MG63 (cell line): Measurements from ENCODE around the gene TSC22D2. TPM values are rescaled to one million over a fixed set of nuclear protein-coding genes. Genes with fewer than 3 reads are reported as not detected.
A peak's percentile ranks its signal among the peaks of the same experiment; 100 is the strongest.

Experiments used
- DNase-seq: peaks from one replicate; pipeline ENCODE4 v3.0.0-alpha.2; 2020
- H3K27me3 ChIP-seq: fragments of 250-450 bp; sonication (Bioruptor Pico); 2 replicates; pipeline ENCODE4 v1.5.1; 2020; ENCODE audit warnings: mild to moderate bottlenecking, moderate library complexity
- H3K36me3 ChIP-seq: fragments of 250-450 bp; sonication (Bioruptor Pico); 2 replicates; pipeline ENCODE4 v1.5.1; 2020; ENCODE audit warnings: mild to moderate bottlenecking, moderate library complexity
- H3K4me3 ChIP-seq: fragments of 250-450 bp; sonication (Bioruptor Pico); 2 replicates; pipeline ENCODE4 v1.5.1; 2020; ENCODE audit warnings: mild to moderate bottlenecking, moderate library complexity
- H3K9me3 ChIP-seq: fragments of 250-450 bp; sonication (Bioruptor Pico); 2 replicates; pipeline ENCODE4 v1.5.1; 2020; ENCODE audit warnings: mild to moderate bottlenecking, moderate library complexity
- total RNA-seq: library from RNA; depleted of rRNA; stranded (reverse); fragments of >200 nt; shearing (Covaris generic); gene quantifications from 2 replicates; pipeline ENCODE4 v1.2.3, GENCODE V29; 2014; ENCODE audit warnings: low replicate concordance

The TSC22D2 gene
- total RNA-seq, 1 experiment from 2014 or later, result 6.3 TPM

- peak; percentile 26 for DNase-seq
- no peak overlapping the region for H3K4me3 ChIP-seq
- no peaks in the 10 kb centered on the region; the same call in 1 of the 2 replicates for H3K36me3 ChIP-seq
- no peaks in the 10 kb centered on the region for H3K27me3 ChIP-seq
- H3K9me3 ChIP-seq, result peaks cover 4% of the 10 kb centered on the region
Observed at GRCh38 chr3:150377601-150378300, 30.3 kb upstream of the TSC22D2 start.

- H3K4me3 ChIP-seq, result no peak overlapping the region
- no peaks in the 10 kb centered on the region; the same call in 1 of the 2 replicates for H3K36me3 ChIP-seq
- no peaks in the 10 kb centered on the region for H3K27me3 ChIP-seq
- H3K9me3 ChIP-seq, result peaks cover 1% of the 10 kb centered on the region
- no peak for DNase-seq
Observed at GRCh38 chr3:150378301-150378748, 29.8 kb upstream of the TSC22D2 start.

- no peaks in the 10 kb centered on the region for H3K27me3 ChIP-seq
- H3K4me3 ChIP-seq, result no peak overlapping the region
- no peak for DNase-seq
- no peaks in the 10 kb centered on the region for H3K9me3 ChIP-seq
- H3K36me3 ChIP-seq, result no peaks in the 10 kb centered on the region
Observed at GRCh38 chr3:150379469-150379868, 28.6 kb upstream of the TSC22D2 start.

- DNase-seq, result no peak
- Histone ChIP-seq H3K9me3 (no peaks in the 10 kb centered on the region), H3K27me3 (no peaks in the 10 kb centered on the region), H3K36me3 (no peaks in the 10 kb centered on the region), H3K4me3 (no peak overlapping the region)
Observed at GRCh38 chr3:150384296-150385212, 23.5 kb upstream of the TSC22D2 start.

GRCh38 chr3:150385296-150386242, 22.5 kb upstream of the TSC22D2 start:
- Histone ChIP-seq H3K4me3 (no peak overlapping the region), H3K9me3 (no peaks in the 10 kb centered on the region), H3K27me3 (no peaks in the 10 kb centered on the region), H3K36me3 (no peaks in the 10 kb centered on the region)
- DNase-seq, result no peak

GRCh38 chr3:150388498-150389418, 19.3 kb upstream of the TSC22D2 start:
- Histone ChIP-seq H3K9me3 (no peaks in the 10 kb centered on the region), H3K27me3 (no peaks in the 10 kb centered on the region), H3K4me3 (no peak overlapping the region), H3K36me3 (no peaks in the 10 kb centered on the region)
- DNase-seq, result no peak

- DNase-seq, result no peak
- H3K36me3 ChIP-seq, result no peaks in the 10 kb centered on the region
- H3K4me3 ChIP-seq, result no peak overlapping the region
- no peaks in the 10 kb centered on the region for H3K27me3 ChIP-seq
- no peaks in the 10 kb centered on the region for H3K9me3 ChIP-seq
Observed at GRCh38 chr3:150390087-150390486, 18.0 kb upstream of the TSC22D2 start.

GRCh38 chr3:150391161-150391560, 16.9 kb upstream of the TSC22D2 start:
- Histone ChIP-seq H3K27me3 (no peaks in the 10 kb centered on the region), H3K36me3 (no peaks in the 10 kb centered on the region), H3K4me3 (no peak overlapping the region), H3K9me3 (no peaks in the 10 kb centered on the region)
- no peak for DNase-seq

- Histone ChIP-seq H3K27me3 (no peaks in the 10 kb centered on the region), H3K4me3 (no peak overlapping the region), H3K36me3 (no peaks in the 10 kb centered on the region), H3K9me3 (no peaks in the 10 kb centered on the region)
- DNase-seq, result no peak
Observed at GRCh38 chr3:150393745-150394144, 14.4 kb upstream of the TSC22D2 start.

- no peak overlapping the region for H3K4me3 ChIP-seq
- H3K27me3 ChIP-seq, result no peaks in the 10 kb centered on the region
- DNase-seq, result no peak
- no peaks in the 10 kb centered on the region for H3K36me3 ChIP-seq
- H3K9me3 ChIP-seq, result no peaks in the 10 kb centered on the region
Observed at GRCh38 chr3:150394606-150395005, 13.5 kb upstream of the TSC22D2 start.

- Histone ChIP-seq H3K27me3 (no peaks in the 10 kb centered on the region), H3K4me3 (no peak overlapping the region), H3K9me3 (no peaks in the 10 kb centered on the region), H3K36me3 (no peaks in the 10 kb centered on the region)
- DNase-seq, result no peak
Observed at GRCh38 chr3:150396491-150396890, 11.6 kb upstream of the TSC22D2 start.

GRCh38 chr3:150396956-150397550, 11.0 kb upstream of the TSC22D2 start:
- no peaks in the 10 kb centered on the region for H3K27me3 ChIP-seq
- no peak for DNase-seq
- H3K9me3 ChIP-seq, result no peaks in the 10 kb centered on the region
- no peaks in the 10 kb centered on the region for H3K36me3 ChIP-seq
- H3K4me3 ChIP-seq, result no peak overlapping the region

- Histone ChIP-seq H3K9me3 (no peaks in the 10 kb centered on the region), H3K27me3 (no peaks in the 10 kb centered on the region), H3K4me3 (no peak overlapping the region), H3K36me3 (no peaks in the 10 kb centered on the region)
- DNase-seq, result no peak
Observed at GRCh38 chr3:150399060-150399459, 9.0 kb upstream of the TSC22D2 start.

GRCh38 chr3:150401285-150401684, 6.8 kb upstream of the TSC22D2 start:
- Histone ChIP-seq H3K27me3 (no peaks in the 10 kb centered on the region), H3K4me3 (no peak overlapping the region), H3K9me3 (no peaks in the 10 kb centered on the region), H3K36me3 (no peaks in the 10 kb centered on the region)
- no peak for DNase-seq

- no peaks in the 10 kb centered on the region for H3K27me3 ChIP-seq
- H3K36me3 ChIP-seq, result no peaks in the 10 kb centered on the region
- no peaks in the 10 kb centered on the region for H3K9me3 ChIP-seq
- no peak for DNase-seq
- no peak overlapping the region for H3K4me3 ChIP-seq
Observed at GRCh38 chr3:150402217-150402616, 5.9 kb upstream of the TSC22D2 start.
